Uterus (tissue), 4 donors: ENCODE data around the gene ACVR1B. TPM values are rescaled to one million over a fixed set of nuclear protein-coding genes. Genes with fewer than 3 reads are reported as not detected.
A peak's percentile ranks its signal among the peaks of the same experiment; 100 is the strongest.

Experiments
- DNase-seq, 2 donors: peaks; one replicate each; pipeline ENCODE4 v3.0.0-alpha.2; 2019 to 2020
- H3K27ac ChIP-seq, 2 donors: fragments of 200-600 bp; sonication (generic); 1 replicate in 1 of 2; 2 replicates in 1 of 2; pipeline ENCODE4 v1.5.1; 2016 to 2018
- H3K27me3 ChIP-seq, 2 donors: fragments of 200-600 bp; sonication (generic); one replicate each; pipeline ENCODE4 v1.5.1; 2018 to 2019; ENCODE audit warnings: control low read depth in 1 of 2
- H3K36me3 ChIP-seq, 2 donors: fragments of 200-600 bp; sonication (generic); one replicate each; pipeline ENCODE4 v1.5.1; 2019; ENCODE audit warnings: control low read depth in 1 of 2
- H3K4me1 ChIP-seq, 2 donors: fragments of 200-600 bp; sonication (generic); one replicate each; pipeline ENCODE4 v1.5.1; 2018 to 2019; ENCODE audit warnings: control low read depth in 1 of 2
- H3K4me3 ChIP-seq, 2 donors: fragments of 200-600 bp; sonication (generic); 1 replicate in 1 of 2; 2 replicates in 1 of 2; pipeline ENCODE4 v1.5.1; 2018 to 2019; ENCODE audit warnings: mild to moderate bottlenecking in 1 of 2
- H3K9me3 ChIP-seq, 2 donors: fragments of 200-600 bp; sonication (generic); one replicate each; pipeline ENCODE4 v1.5.1; 2019; ENCODE audit warnings: control low read depth in 1 of 2
- POLR2A ChIP-seq, 2 donors: fragments of 450-650 bp; IDR thresholded peaks; one replicate each; pipeline ENCODE4 v1.6.1; 2016; ENCODE audit warnings: antibody characterized with exemption in 2 of 2, mild to moderate bottlenecking in 1 of 2, moderate library complexity in 1 of 2
- intact Hi-C: fragments of 100-400 bp; cut with DNase I; formaldehyde crosslinking; loops from one replicate; pipeline ENCODE4 v1.15.1; 2023; ENCODE audit warnings: low total_unique reads
- total RNA-seq, 4 donors: library from RNA; depleted of rRNA in 3 of 4; stranded (reverse); fragments of >200 nt in 3 of 4; gene quantifications; one replicate each; pipeline versions ENCODE4 v1.1.0 to v1.2.4, GENCODE V29; 2014 to 2023
- TF ChIP-seq, protein P1 (sequence below), 4 experiments: fragments of 200-600 bp in 2 of 4; fragments of 450-650 bp in 2 of 4; sonication (generic) in 2 of 4; IDR thresholded peaks; one replicate each; pipeline ENCODE4 v1.5.1; 2016 to 2019; ENCODE audit warnings: antibody characterized with exemption in 4 of 4, mild to moderate bottlenecking in 2 of 4, moderate library complexity in 1 of 4
- donor health status: DM: yes; HTN: yes; CAD: no.

Gene ACVR1B
- total RNA-seq, 4 donors from 2014 or later, result 2.6 to 31.6 (median 14.4) TPM

DNA sequence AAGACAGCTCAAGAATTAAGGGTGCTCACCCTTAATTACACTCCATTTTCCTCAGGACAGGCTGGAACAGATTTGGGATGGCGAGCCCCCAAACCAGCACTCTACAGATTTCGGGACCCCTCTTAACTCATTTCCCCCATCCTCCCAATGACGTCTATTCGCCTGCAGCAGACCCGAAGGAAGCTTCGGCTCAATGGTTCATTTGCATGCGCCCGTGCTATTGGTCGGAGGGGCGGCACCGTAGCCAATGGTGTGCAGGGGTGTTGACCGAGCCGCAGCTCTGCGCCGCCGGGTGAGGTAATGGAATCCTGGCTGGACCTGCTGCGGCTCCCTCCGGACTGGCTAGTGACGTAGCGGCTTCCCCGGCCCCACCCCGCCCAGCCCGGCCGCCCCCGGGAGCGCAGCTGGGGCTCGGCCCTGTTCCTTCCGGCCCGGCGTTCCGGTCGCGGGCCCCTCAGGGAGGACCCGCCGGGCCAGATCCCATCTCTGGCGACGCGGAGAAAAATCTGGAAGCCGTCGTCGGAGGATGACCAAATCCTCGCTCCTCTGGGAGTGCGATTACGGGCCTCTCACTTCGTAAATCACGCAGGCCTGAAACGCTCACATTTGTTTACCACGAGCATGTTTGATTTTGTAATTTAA is 81.4 kb downstream of the ACVR1B start:
- TF ChIP-seq, protein P1, sequence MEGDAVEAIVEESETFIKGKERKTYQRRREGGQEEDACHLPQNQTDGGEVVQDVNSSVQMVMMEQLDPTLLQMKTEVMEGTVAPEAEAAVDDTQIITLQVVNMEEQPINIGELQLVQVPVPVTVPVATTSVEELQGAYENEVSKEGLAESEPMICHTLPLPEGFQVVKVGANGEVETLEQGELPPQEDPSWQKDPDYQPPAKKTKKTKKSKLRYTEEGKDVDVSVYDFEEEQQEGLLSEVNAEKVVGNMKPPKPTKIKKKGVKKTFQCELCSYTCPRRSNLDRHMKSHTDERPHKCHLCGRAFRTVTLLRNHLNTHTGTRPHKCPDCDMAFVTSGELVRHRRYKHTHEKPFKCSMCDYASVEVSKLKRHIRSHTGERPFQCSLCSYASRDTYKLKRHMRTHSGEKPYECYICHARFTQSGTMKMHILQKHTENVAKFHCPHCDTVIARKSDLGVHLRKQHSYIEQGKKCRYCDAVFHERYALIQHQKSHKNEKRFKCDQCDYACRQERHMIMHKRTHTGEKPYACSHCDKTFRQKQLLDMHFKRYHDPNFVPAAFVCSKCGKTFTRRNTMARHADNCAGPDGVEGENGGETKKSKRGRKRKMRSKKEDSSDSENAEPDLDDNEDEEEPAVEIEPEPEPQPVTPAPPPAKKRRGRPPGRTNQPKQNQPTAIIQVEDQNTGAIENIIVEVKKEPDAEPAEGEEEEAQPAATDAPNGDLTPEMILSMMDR (IDR thresholded peaks at IDR 0.05), result no peak
- peak; percentile 87 to 92 for TF ChIP-seq POLR2A (IDR thresholded peaks at IDR 0.05)
- peak; percentile 97 to 99 for DNase-seq
- H3K4me3 ChIP-seq, result peak overlapping the region; percentile 35 to 42
- intact Hi-C loops, result no loop called here
- H3K4me1 ChIP-seq, result peaks cover 12 to 13% of the 10 kb centered on the region in 2 donors
- H3K9me3 ChIP-seq, result no peaks in the 10 kb centered on the region
- no peaks in the 10 kb centered on the region for H3K36me3 ChIP-seq
- H3K27me3 ChIP-seq, result no peaks in the 10 kb centered on the region
- peak overlapping the region; percentile 96 to 98 for H3K27ac ChIP-seq

GRCh38 chr12:52033446-52034140 is 82.1 kb downstream of the ACVR1B start:
- peaks cover 13 to 16% of the 10 kb centered on the region in 2 donors for H3K4me1 ChIP-seq
- no peaks in the 10 kb centered on the region for H3K36me3 ChIP-seq
- no peaks in the 10 kb centered on the region for H3K27me3 ChIP-seq
- TF ChIP-seq, protein P1 (IDR thresholded peaks at IDR 0.05), result no peak
- TF ChIP-seq POLR2A (IDR thresholded peaks at IDR 0.05), result no peak
- peak overlapping the region; percentile 35 to 42 for H3K4me3 ChIP-seq
- H3K9me3 ChIP-seq, result no peaks in the 10 kb centered on the region
- peak overlapping the region; percentile 96 to 98 for H3K27ac ChIP-seq
- intact Hi-C loops, result no loop called here
- DNase-seq, result no peak

DNA sequence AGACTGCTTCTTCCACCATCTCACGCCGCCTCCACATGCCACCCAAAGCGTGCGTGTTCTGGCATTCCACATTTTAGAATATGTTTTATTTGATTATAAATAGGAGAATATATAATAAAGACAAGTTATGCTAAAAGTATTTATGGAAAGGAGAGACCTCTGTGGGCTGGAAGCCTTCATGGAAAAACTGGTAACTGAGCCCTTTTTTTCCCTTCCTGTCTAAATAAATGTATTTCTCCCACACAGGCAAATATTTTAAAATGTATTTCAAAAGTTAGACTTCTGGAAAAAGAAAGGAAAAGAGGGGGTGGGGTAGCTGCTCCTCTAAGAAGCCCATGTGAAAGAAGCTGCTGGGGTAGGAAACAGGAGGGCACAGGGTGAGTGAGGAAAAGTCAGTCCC is 83.7 kb downstream of the ACVR1B start:
- intact Hi-C loops, result no loop called here
- Histone ChIP-seq H3K27me3 (no peaks in the 10 kb centered on the region), H3K4me1 (peaks cover 13 to 18% of the 10 kb centered on the region in 2 donors)

GRCh38 chr12:52035926-52036325 is 84.4 kb downstream of the ACVR1B start:
- H3K9me3 ChIP-seq, result no peaks in the 10 kb centered on the region
- no peak overlapping the region for H3K4me3 ChIP-seq
- intact Hi-C loops, result no loop called here
- no peaks in the 10 kb centered on the region for H3K27me3 ChIP-seq
- peak overlapping the region; percentile 96 to 98 for H3K27ac ChIP-seq
- H3K36me3 ChIP-seq, result no peaks in the 10 kb centered on the region
- no peak for DNase-seq
- TF ChIP-seq, protein P1 (IDR thresholded peaks at IDR 0.05), result no peak
- H3K4me1 ChIP-seq, result peaks cover 13 to 18% of the 10 kb centered on the region in 2 donors

More for the DNA sequence above, 83.7 kb downstream of the ACVR1B start:
- Histone ChIP-seq H3K4me3 (no peak overlapping the region), H3K36me3 (no peaks in the 10 kb centered on the region), H3K9me3 (no peaks in the 10 kb centered on the region), H3K27ac (peak overlapping the region; percentile 96 to 98)
- TF ChIP-seq POLR2A (IDR thresholded peaks at IDR 0.05), result no peak
- TF ChIP-seq, protein P1 (IDR thresholded peaks at IDR 0.05), result no peak
- no peak for DNase-seq

GRCh38 chr12:52036587-52037171 is 85.2 kb downstream of the ACVR1B start:
- intact Hi-C loops, result no loop called here
- DNase-seq, result peak; percentile 91 to 94
- peak; percentile 68 to 74 for TF ChIP-seq POLR2A (IDR thresholded peaks at IDR 0.05)
- TF ChIP-seq, protein P1 (IDR thresholded peaks at IDR 0.05), result peak in 2 of 4 experiments; percentile 12 to 25
- Histone ChIP-seq H3K9me3 (no peaks in the 10 kb centered on the region), H3K27ac (peak overlapping the region; percentile 96 to 98), H3K4me1 (peaks cover 13 to 18% of the 10 kb centered on the region in 2 donors), H3K36me3 (no peaks in the 10 kb centered on the region), H3K4me3 (peak overlapping the region; percentile 22 to 29), H3K27me3 (no peaks in the 10 kb centered on the region)
